ENCODE data around the gene CMTR1.

CMTR1 gene

GRCh38 chr6:37454420-37455140 is 21.6 kb downstream of the CMTR1 start:
- TF ChIP-seq SPI1 (IDR thresholded peaks at IDR 0.05; ENCODE audit: borderline replicate concordance, low read depth) (no peak), REST (IDR thresholded peaks at IDR 0.05; ENCODE audit: insufficient replicate concordance, low read depth) (no peak), CTCF (IDR thresholded peaks at IDR 0.05; ENCODE audit: insufficient read depth, low read length) (no peak), GABPA (IDR thresholded peaks at IDR 0.05; ENCODE audit: low read depth) (no peak), POLR2AphosphoS5 (IDR thresholded peaks at IDR 0.05; ENCODE audit: low read depth) (no peak)
- no peak for DNase-seq (ENCODE audit: low read depth in 1 of 2, low spot score in 1 of 2)
- Histone ChIP-seq H3K27me3 (ENCODE audit: insufficient read depth, poor library complexity, severe bottlenecking) (no peaks in the 10 kb centered on the region), H3K27ac (replicated peaks) (no peak overlapping the region), H3K4me3 (replicated peaks; ENCODE audit: insufficient read depth, low read length) (no peak overlapping the region)

GRCh38 chr6:37456126-37456525 is 23.1 kb downstream of the CMTR1 start:
- H3K27ac ChIP-seq (replicated peaks), result no peak overlapping the region
- no peak for DNase-seq (ENCODE audit: low read depth in 1 of 2, low spot score in 1 of 2)

More at GRCh38 chr6:37456126-37456525, 23.1 kb downstream of the CMTR1 start:
- TF ChIP-seq CTCF (IDR thresholded peaks at IDR 0.05; ENCODE audit: insufficient read depth, low read length) (no peak), SPI1 (IDR thresholded peaks at IDR 0.05; ENCODE audit: borderline replicate concordance, low read depth) (no peak), POLR2AphosphoS5 (IDR thresholded peaks at IDR 0.05; ENCODE audit: low read depth) (no peak), GABPA (IDR thresholded peaks at IDR 0.05; ENCODE audit: low read depth) (no peak), REST (IDR thresholded peaks at IDR 0.05; ENCODE audit: insufficient replicate concordance, low read depth) (no peak)
- Histone ChIP-seq H3K4me3 (replicated peaks; ENCODE audit: insufficient read depth, low read length) (no peak overlapping the region), H3K27me3 (ENCODE audit: insufficient read depth, poor library complexity, severe bottlenecking) (no peaks in the 10 kb centered on the region)
